ENCODE measurements around the gene BSPRY. TPM values are rescaled to one million over a fixed set of nuclear protein-coding genes. Genes with fewer than 3 reads are reported as not detected.
"Not testable (repeated sequence)": the region's sequence is repeated elsewhere in the genome, so short reads cannot be mapped to it uniquely, and the experiment has no call there.

BSPRY gene
- total RNA-seq, 4 donors from 2014 or later, result 0.40 to 1.9 TPM; not detected in 2

- peak; percentile 46 to 69 (median 62) for TF ChIP-seq CTCF (IDR thresholded peaks at IDR 0.05)
- not testable (repeated sequence) for H3K27me3 ChIP-seq, H3K9me3 ChIP-seq, H3K36me3 ChIP-seq, H3K4me3 ChIP-seq, H3K4me1 ChIP-seq
- intact Hi-C loops (cut with DNase I; ENCODE audit: low total_unique reads), result loop anchor here (10.0 kb wide), 1 partner anchor 132 kb away; the partner anchor contains the start of genes CDC26 and PRPF4
- peak overlapping the region in 1 of 2 donors; percentile 40 for H3K27ac ChIP-seq
- peak; percentile 53 to 56 for DNase-seq
These were observed 57.7 kb downstream of the BSPRY start for GRCh38 chr9:113406873-113407511.

DNA sequence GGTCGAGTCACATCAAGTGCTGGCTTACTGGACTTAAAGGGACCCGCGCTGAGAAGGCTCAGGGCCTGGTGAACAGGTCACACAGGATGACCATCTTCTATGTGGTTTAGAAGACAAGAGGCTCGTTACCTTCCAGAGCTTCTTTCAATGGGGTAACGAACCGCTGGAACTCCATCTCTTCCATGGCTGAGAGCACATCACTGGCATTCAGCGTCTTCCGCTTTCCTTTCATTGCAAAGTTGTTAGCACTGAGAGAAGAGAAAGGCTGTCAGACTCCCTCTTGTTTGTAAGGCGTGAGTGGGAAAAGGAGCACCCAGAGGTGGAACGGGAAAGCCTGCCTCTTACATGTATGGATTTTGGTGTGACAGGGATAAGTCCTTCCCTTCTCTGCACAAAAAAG lies 60.1 kb downstream of the BSPRY start:
- TF ChIP-seq CTCF (IDR thresholded peaks at IDR 0.05) (no peak), POLR2A (IDR thresholded peaks at IDR 0.05) (no peak)
- Histone ChIP-seq H3K9me3 (no peaks in the 10 kb centered on the region), H3K27me3 (no peaks in the 10 kb centered on the region), H3K4me3 (peak overlapping the region; percentile 75 to 94), H3K27ac (peak overlapping the region; percentile 96 to 97), H3K4me1 (no peaks in the 10 kb centered on the region), H3K36me3 (no peaks in the 10 kb centered on the region)
- intact Hi-C loops (cut with DNase I; ENCODE audit: low total_unique reads), result loop anchor here (10.0 kb wide), 1 partner anchor 135 kb away; the partner anchor contains the start of genes CDC26 and PRPF4
- DNase-seq, result no peak

- peak overlapping the region; percentile 75 to 94 for H3K4me3 ChIP-seq
- no peaks in the 10 kb centered on the region for H3K4me1 ChIP-seq
- TF ChIP-seq POLR2A (IDR thresholded peaks at IDR 0.05) (no peak), CTCF (IDR thresholded peaks at IDR 0.05) (no peak)
- no peaks in the 10 kb centered on the region for H3K36me3 ChIP-seq
- no peaks in the 10 kb centered on the region for H3K27me3 ChIP-seq
- H3K27ac ChIP-seq, result peak overlapping the region; percentile 96 to 97
- H3K9me3 ChIP-seq, result no peaks in the 10 kb centered on the region
- intact Hi-C loops (cut with DNase I; ENCODE audit: low total_unique reads), result loop anchor here (10.0 kb wide), 1 partner anchor 135 kb away; the partner anchor contains the start of genes CDC26 and PRPF4
- DNase-seq, result no peak
These were observed 60.5 kb downstream of the BSPRY start for GRCh38 chr9:113409883-113410206.

GRCh38 chr9:113410207-113410864 lies 61.0 kb downstream of the BSPRY start, which contains the start of the genes C9orf43 and POLE3:
Gene C9orf43, plus strand, starts transcription at chr9:113410747. Its CDS starts 2,747 bp downstream, at chr9:113413494.
Gene POLE3, minus strand, starts transcription at chr9:113410675. Its CDS starts 382 bp downstream, at chr9:113410293.
- Histone ChIP-seq H3K4me1 (no peaks in the 10 kb centered on the region), H3K36me3 (no peaks in the 10 kb centered on the region), H3K27me3 (no peaks in the 10 kb centered on the region), H3K9me3 (no peaks in the 10 kb centered on the region), H3K27ac (peak within 1 kb of the TSS; percentile 96 to 97), H3K4me3 (peak within 1 kb of the TSS; percentile 75 to 94)
- intact Hi-C loops (cut with DNase I; ENCODE audit: low total_unique reads), result no loop called here
- peak; percentile 95 for DNase-seq
- peak in 3 of 4 experiments; percentile 2 to 27 (median 14) for TF ChIP-seq CTCF (IDR thresholded peaks at IDR 0.05)
- peak; percentile 57 to 82 for TF ChIP-seq POLR2A (IDR thresholded peaks at IDR 0.05)

DNA sequence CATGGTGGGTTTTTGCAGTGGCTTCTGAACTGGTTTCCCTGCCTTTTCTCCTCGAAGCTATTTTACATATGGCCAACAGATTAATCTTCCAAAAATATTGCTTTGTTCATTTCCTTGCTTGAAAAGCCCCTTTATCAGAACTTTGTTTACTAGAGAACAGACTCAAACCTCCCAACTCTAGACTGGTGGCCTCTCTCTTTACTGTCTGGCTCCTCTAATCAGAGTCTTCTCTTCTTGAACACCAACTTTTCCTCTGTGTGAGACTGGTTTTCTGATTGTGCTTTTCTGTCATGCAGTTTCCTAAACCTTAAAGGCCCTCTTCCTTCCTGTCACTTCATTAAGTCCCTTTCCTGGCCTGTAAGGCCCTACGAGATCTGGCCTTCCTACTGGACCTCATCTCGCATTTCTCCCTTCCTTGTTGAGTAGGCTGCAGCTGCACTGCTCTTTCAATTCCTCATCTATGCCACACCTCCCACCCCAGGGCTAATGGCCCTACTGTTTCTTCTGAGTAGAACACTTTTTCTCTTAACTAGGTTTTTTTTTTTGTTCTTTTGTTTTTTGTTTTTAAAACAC lies 66.9 kb downstream of the BSPRY start:
- H3K36me3 ChIP-seq, result no peaks in the 10 kb centered on the region
- H3K27me3 ChIP-seq, result no peaks in the 10 kb centered on the region
- no peak for DNase-seq
- H3K4me1 ChIP-seq, result no peaks in the 10 kb centered on the region
- H3K4me3 ChIP-seq, result no peak overlapping the region
- intact Hi-C loops (cut with DNase I; ENCODE audit: low total_unique reads), result no loop called here
- H3K27ac ChIP-seq, result no peak overlapping the region
- no peaks in the 10 kb centered on the region for H3K9me3 ChIP-seq
- TF ChIP-seq CTCF (IDR thresholded peaks at IDR 0.05), result no peak
- TF ChIP-seq POLR2A (IDR thresholded peaks at IDR 0.05), result no peak

Data from uterus (tissue), 4 donors.